GM18505 (cell line): ENCODE measurements around the gene LRRC56.
A peak's percentile ranks its signal among the peaks of the same experiment; 100 is the strongest.
"Not testable (repeated sequence)": the region's sequence is repeated elsewhere in the genome, so short reads cannot be mapped to it uniquely, and the experiment has no call there.

ENCODE experiments used
- ATAC-seq: cut with Tn5 transposase; IDR thresholded peaks from one replicate; pipeline ENCODE4 v1.9.1; 2021; ENCODE audit not compliant: unreplicated experiment
- POLR2A ChIP-seq: IDR thresholded peaks from 4 replicates; pipeline ENCODE4 v1.6.1; 2011; ENCODE audit warnings: borderline replicate concordance; ENCODE audit not compliant: insufficient read depth, insufficient read length; ENCODE audit errors: extremely low read depth

The LRRC56 gene

GRCh38 chr11:506238-506994 is 30.9 kb upstream of the LRRC56 start:
- ATAC-seq = peak; percentile 62
- TF ChIP-seq POLR2A = peak; percentile 78

DNA sequence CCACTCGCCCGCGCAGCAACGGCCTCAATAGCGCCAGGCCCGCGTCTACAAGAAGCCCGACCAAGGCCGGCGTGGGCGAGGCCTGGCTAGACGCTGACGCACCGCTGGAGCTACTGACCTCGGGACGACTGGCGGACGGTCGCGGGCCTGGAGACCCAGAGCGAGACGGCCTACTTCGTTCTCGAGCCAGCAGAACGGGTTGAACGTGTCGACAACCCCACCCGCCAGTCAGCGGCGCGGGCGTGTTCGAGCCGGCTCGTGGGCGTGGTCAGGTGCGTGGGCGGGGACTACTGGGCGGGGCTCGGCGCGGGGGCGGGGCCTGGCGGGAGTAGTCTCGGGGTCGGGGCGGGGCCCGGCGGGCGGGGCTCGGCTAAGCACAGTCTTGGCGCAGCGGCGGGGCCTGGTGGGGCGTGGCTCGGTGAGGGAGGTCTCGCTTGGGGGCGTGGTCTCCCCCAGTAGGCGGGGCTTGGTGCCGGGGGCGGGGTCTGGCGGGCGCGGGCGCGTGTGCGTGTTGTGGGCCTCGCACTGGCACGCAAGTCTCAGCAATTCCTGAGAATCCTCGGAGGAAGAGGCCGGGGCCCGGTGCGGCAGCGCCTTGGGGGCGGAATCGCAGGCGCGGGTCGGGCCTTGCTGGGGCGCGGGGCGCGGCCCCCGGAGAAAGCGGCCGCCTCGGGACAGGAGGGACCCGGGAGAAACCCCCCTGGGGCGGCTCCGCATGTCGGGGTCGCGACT is 30.2 kb upstream of the LRRC56 start, which contains the start of gene RNH1:
Gene RNH1 (minus strand): TSS at position 248 of the 732 bp plus-strand sequence. CDS start 5,080 bp downstream, outside the sequence.
- peak; percentile 45 for ATAC-seq
- peak; percentile 79 for TF ChIP-seq POLR2A

- no peak for TF ChIP-seq POLR2A
- ATAC-seq = no peak
These were observed 29.4 kb upstream of the LRRC56 start for GRCh38 chr11:507727-508515.

DNA sequence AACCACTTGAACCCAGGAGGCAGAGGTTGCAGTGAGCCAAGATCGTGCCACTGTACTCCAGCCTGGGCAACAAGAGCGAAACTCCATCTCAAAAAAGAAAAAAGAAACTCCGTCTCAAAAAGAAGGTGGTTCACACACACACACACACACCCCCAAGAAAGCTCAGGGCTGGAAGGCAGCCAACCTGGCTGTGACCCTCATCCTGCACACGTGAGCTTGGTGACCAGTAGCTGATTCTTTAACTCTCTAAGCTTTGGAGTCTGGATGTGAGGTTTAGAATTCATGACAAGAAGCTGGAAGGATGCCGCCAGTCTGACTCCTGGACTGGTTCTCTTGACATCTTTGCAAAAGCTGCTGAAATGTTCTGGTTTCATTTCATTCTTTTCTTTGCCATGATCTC is 28.4 kb upstream of the LRRC56 start:
- no peak for ATAC-seq
- TF ChIP-seq POLR2A = no peak

DNA sequence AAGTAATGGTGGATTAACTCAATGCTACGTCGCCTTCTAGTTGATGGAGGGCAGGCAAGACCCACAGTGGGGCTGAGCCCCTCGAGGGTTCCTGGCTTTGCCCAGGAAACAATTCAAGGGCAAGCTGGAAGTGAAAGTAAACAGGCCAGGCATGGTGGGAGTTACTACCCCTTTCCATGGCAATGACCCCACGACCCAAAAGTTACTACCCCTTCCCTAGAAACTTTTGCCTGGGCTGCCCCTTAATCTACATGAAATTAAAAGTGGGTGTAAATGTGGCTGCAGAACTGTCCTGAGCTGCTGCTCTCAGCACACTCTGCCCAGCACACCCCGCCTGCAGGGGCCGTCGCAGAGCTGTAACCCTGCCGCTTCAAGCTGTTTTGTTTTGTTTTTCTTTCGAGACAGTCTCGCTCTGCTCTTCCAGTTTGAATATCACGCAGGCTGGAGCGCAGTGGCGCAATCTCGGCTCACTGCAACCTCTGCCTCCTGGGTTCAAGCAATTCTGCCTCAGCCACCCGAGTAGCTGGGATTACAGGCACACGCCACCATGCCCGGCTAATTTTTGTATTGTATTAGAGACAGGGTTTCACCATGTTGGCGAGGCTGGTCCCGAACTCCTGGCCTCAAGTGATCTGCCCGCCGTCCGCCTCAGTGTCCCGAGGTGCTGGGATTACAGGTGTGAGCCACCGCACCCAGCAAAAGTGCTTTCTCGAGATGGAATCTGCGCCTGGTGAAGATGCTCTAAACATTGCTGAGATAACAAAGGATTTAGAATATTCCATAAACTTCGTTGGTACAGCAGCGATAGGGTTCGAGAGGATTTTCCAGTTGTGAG is 24.3 kb upstream of the LRRC56 start:
- no peak for TF ChIP-seq POLR2A
- ATAC-seq = no peak

DNA sequence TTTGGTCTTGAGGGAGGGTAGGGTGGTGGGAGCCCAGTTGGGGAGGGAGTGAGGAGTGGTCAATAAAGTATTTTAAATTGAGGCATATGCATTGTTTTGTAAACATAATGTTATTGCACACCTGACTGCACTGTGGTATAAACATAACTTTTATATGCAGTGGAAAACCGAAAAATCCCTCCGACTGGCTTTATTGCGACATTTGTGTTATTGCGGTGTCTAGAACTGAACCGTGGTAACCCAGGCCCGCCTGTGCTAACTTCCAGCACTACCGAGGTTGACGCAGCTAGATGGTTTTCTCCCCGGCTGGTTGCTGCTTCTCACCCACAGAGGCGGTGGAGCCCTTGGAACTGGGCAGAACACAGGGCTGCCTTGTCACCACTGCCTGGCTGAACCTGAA is 22.7 kb upstream of the LRRC56 start:
- TF ChIP-seq POLR2A = no peak
- ATAC-seq = no peak

GRCh38 chr11:515131-515530 is 22.2 kb upstream of the LRRC56 start:
- ATAC-seq = no peak
- no peak for TF ChIP-seq POLR2A

- TF ChIP-seq POLR2A = no peak
- ATAC-seq = no peak
These were observed 20.9 kb upstream of the LRRC56 start for GRCh38 chr11:516400-516799.

DNA sequence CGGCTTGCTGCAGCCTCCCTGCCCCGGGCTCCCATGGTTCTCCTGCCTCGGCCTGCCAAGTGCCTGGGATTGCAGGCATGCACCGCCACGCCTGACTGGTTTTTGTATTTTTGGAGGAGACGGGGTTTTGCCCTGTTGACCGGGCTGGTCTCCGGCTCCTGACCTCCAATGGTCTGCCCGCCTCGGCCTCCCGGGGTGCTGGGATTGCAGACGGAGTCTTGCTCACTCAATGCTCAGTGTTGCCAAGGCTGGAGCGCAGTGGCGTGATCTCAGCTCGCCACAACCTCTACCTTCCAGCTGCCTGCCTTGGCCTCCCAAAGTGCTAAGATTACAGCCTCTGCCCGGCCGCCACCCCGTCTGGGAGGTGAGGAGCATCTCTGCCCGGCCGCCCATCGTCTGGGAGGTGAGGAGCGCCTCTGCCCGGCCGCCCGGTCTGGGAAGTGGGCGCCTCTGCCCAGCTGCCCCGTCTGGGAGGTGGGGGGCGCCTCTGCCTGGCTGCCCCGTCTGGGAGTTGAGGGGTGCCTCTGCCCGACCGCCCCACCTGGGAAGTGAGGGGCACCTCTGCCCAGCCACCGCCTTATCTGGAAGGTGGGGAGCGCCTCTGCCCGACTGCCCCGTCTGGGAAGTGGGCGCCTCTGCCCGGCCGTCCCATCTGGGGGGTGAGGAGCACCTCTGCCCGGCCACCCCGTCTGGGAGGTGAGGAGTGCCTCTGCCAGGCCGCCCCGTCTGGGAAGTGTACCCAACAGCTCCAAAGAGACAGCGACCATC is 20.2 kb upstream of the LRRC56 start:
- not testable (repeated sequence) for ATAC-seq

DNA sequence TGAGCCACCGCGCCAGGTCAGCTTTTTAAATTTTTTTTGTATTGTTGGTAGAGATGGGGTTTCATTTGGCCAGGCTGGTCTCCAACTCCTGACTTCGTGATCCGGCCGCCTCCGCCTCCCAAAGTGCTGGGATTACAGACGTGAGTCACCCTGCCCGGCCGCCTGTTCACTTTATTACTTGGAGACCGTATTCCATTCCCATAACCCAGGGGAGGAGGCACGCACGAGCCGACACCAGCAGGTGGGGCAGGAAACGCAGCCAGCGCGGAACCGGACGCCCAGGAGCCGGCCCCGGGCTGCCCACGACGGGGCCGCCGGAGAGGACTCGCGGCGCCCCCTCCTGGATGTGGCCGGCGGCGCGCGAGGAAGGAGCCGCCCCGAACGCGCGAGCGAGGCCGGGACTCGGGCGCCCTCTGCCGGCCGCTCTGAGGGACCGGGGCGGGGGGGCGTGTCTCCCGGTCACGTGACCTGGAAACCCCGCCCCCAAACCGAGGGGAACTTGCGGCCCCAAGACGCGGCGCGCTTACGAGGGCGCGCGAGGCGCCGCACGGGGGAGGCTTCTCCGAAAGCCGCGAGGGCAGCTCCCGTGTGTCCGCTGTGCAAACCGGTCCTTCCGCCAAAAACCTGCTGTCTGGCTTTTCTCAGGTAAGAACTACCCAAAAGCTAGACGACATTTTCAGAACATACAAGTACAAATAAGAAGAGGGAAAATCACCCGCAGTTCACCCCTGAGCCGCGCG is 18.7 kb upstream of the LRRC56 start:
- ATAC-seq = peak; percentile 87
- peak; percentile 20 for TF ChIP-seq POLR2A

GRCh38 chr11:520428-521176 is 16.7 kb upstream of the LRRC56 start:
- no peak for ATAC-seq
- no peak for TF ChIP-seq POLR2A
